Raji (cell line): Measurements from ENCODE around the gene WASF3.

ENCODE experiments used
- POLR2A ChIP-seq: IDR thresholded peaks from 2 replicates; pipeline ENCODE4 v1.6.1; 2011; ENCODE audit warnings: low read depth, low read length, control low read depth; ENCODE audit not compliant: insufficient read depth

The WASF3 gene

GRCh38 chr13:26698392-26699196 is 141.1 kb downstream of the WASF3 start:
- TF ChIP-seq POLR2A = no peak

GRCh38 chr13:26699197-26699490 is 141.7 kb downstream of the WASF3 start:
- no peak for TF ChIP-seq POLR2A

DNA sequence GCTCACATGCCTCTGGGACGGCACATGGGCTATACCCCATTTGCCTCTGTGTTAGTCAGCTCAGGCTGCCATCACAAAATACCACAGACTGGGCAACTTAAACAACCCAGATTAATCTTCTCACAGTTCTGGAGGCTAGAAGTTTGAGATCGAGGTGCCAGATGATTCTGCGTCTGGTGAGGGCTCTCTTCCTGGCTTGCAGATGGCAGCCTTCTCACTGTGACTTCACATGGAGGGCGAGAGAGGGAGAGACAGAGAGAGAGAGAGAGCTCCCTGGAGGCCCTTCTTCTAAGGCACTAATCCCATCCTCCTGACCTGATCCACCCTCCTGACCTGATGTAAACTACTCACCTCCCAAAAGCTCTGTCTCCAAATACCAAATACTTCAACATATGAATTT is 148.1 kb downstream of the WASF3 start:
- TF ChIP-seq POLR2A = no peak

DNA sequence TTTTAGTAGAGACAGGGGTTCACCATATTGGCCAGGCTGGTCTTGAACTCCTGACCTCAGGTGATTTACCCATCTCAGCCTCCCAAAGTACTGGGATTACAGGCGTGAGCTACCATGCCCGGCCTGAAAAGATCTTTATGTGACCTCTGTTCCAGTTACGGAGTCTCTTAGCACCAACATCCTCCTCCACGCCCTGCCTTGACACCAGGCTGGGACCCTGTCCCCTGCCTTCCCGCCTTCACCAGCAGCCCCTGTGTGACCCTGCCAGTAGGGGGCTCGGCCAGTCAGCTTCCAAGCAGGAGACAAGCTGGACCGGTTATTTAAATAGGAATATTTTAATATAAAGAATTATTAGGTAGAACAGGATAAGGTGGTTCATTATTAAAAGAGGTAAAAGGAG is 148.9 kb downstream of the WASF3 start:
- no peak for TF ChIP-seq POLR2A

- TF ChIP-seq POLR2A = no peak
Observed at GRCh38 chr13:26707122-26708006, 149.9 kb downstream of the WASF3 start.

DNA sequence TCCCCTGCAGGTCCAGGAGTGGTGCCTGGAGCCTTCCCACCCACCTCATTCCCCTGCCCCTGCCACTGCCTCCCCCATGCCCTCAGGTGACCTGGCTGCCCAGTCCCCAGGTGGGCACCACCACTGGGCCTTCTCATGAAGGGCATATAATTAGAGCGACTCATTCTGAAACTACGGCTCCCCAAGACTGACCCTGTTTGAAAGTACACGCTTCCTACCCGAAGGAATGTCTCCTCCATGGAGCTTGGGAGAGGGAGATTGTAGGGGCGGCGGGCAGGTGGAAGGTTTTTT is 150.5 kb downstream of the WASF3 start:
- no peak for TF ChIP-seq POLR2A

GRCh38 chr13:26709461-26709860 is 152.0 kb downstream of the WASF3 start:
- no peak for TF ChIP-seq POLR2A

DNA sequence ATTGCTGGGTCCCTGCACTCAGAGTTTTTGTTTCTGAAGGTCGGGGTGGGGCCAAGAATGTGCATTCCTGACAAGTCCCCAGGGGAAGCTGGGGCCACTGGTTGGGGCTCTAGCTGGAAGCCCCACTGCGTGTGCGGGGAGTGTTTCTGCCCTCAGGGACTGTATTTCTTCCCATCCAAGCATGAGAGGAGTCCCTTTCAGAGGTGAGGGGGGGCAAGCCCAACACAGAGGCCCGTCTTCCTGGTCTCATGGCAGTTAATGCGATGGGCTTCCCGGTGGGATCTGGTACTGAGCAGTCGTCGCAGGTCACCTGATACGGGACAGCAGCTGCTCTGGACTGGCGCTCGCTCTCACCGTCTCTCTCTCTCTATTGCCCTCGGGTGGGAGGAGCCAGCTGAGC is 152.7 kb downstream of the WASF3 start:
- TF ChIP-seq POLR2A = no peak

- no peak for TF ChIP-seq POLR2A
Observed at GRCh38 chr13:26711211-26711610, 153.7 kb downstream of the WASF3 start.

DNA sequence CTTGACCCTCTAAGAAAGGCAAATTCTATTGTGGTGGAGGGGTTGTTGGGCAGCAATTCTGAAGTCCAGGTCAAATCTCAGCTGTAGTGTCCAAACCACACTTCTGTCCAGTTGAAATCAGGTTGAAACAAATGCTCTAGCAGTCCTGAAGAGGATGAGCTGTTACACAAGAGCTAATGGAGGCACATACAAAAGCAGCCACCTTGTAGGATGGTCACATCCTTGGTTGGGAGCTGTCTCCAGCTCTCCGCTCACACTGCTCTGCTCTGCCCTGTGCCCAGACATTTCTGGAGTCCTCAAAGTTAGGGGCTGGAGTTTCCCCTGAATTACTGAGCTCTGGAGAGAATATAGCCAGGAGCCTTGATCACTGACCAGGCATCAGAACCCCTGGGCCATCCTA is 155.9 kb downstream of the WASF3 start:
- no peak for TF ChIP-seq POLR2A

DNA sequence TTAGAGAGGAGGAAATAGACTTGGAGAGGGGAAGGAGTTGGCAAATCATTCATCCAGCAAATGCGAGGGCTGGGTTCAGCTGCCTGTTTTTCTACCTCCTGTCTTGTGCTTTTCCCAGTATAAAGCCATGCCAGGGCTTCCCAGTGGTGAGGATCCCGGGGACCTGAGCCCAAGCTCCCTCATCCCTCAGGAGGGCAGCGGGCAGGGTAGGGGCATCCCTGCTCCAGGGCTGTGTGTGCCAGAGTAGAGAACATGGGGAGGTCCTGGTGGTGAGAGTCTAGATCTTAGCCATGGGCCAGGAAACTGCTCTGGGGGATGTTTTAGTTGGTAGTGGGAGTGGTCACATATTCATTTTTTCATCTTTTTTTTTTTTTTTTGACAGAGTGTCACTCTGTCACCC is 159.5 kb downstream of the WASF3 start:
- no peak for TF ChIP-seq POLR2A

- no peak for TF ChIP-seq POLR2A
Observed at GRCh38 chr13:26718146-26718545, 160.7 kb downstream of the WASF3 start.

DNA sequence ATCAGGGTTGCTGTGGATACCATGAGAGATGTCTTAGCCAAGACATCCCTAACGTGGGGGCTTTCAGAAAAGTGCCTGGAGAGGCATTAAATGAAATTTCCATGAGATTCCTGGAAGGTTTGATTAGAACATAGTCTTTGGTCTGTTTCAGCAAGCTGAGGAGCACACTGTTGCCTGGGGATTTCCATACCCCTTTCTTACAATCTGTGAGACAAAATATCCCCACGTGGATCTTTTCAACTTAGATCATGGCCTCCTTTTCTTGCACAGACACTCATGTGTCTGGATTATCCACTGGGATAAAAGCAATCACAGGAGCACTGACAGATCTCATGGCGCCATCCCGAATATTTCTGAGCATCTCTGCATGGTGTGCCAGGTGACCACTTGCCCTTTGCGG is 161.4 kb downstream of the WASF3 start:
- TF ChIP-seq POLR2A = no peak

DNA sequence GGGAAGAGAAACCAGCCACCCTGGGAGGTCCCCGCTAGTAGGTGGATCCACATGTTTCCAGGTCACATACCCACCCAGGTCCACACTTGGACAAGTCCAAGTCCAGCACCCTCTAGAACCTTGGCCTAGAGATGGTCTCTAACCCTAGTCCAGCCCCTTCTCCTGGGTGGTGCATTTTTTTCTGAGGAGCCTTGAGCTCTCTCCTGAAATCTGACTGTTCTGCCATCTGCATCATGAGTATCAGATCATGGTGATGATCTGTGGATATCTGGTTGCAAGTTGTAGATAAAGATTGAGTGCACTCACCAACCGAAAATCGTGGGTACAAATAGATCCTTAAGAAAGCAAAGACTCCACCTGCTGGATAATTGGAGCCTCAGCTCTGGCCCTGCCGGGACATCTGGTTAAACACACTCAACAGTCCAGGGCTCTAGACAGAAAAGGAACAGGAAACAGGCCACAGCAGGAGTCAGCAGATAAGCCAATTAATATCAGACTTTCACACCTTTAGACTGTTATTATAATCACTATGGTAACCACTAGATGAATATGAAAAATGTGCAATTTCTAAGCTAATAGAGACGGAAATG is 162.0 kb downstream of the WASF3 start:
- no peak for TF ChIP-seq POLR2A

DNA sequence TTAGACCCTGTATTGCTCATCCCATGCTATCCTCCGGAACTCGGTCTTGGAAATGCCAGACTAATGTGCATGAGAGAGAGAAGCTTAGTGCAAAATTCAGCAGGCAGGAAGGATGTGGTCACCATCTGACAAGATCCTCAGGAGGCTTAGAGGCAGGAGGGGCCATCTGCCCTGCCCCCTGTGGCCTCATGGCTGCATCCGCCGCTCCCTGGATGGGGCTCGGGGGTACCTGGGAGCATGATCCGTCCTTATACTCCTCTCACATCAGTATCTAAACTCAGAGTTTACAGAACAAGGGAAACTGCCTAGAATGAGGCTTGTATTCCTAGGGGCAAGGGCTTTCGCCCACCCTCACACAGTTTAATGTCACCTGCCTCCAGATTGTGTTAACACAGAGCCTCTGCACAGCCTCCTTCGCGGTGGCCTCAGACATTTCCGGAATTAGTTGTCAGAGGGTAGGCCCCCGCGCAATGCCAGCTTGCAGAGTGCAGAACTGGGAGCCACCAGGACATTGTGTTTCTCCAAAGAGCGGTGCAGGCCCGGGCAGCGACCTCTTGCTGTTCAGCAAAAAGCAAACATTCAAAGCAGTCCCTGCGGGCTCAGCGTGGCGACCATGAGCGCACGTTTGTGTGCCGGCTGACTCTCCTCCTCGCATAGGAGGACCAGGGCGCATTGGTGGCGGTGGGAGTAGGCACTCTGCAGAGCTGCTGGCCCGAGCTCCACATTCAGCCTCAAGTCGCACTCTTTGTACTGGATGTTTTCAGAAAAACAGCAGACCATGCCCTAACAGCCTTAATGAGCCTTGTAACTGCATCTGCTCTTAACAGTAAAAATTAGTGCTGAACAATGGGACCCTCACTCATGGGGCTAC is 164.0 kb downstream of the WASF3 start:
- TF ChIP-seq POLR2A = no peak
